RWPE1 (cell line): ENCODE data around the gene SLC29A4.
"Not testable (repeated sequence)": the region's sequence is repeated elsewhere in the genome, so short reads cannot be mapped to it uniquely, and the experiment has no call there.

Experiments used
- CTCF ChIA-PET: fragments of 350-600 bp; sonication (Branson Sonifier 250); formaldehyde crosslinking; extraction: SDS; loops from one replicate; lab custom pipeline; 2021; lab: Yijun Ruan, JAX
- POLR2A ChIA-PET: fragments of 400-600 bp; formaldehyde crosslinking; extraction: SDS; loops from one replicate; lab custom pipeline; 2020; ENCODE audit warnings: antibody characterized with exemption; ENCODE audit not compliant: low non-redundant PET; lab: Yijun Ruan, JAX
- DNase-seq: peaks from one replicate; pipeline ENCODE4 v3.0.0; 2012; ENCODE audit warnings: low spot score
- H3K27ac ChIP-seq: fragments of 450-650 bp; 2 replicates; pipeline ENCODE4 v1.5.1; 2017
- CTCF ChIP-seq: fragments of 450-650 bp; conservative IDR thresholded peaks from 2 replicates; pipeline ENCODE4 v1.5.1; 2017; ENCODE audit warnings: low read depth, mild to moderate bottlenecking

Gene SLC29A4

GRCh38 chr7:5255832-5256231 is 26.9 kb upstream of the SLC29A4 start:
- no peak for TF ChIP-seq CTCF
- ChIA-PET CTCF (no interaction called here), POLR2A (no interaction called here)

GRCh38 chr7:5260530-5261068 is 22.1 kb upstream of the SLC29A4 start:
- DNase-seq, CTCF ChIA-PET, H3K27ac ChIP-seq, POLR2A ChIA-PET: not testable (repeated sequence)

More at GRCh38 chr7:5255832-5256231, 26.9 kb upstream of the SLC29A4 start:
- H3K27ac ChIP-seq: no peak overlapping the region; the same call in 1 of the 2 replicates
- no peak for DNase-seq

GRCh38 chr7:5263066-5263465 is 19.7 kb upstream of the SLC29A4 start:
- POLR2A ChIA-PET, CTCF ChIA-PET, H3K27ac ChIP-seq, DNase-seq: not testable (repeated sequence)

- H3K27ac ChIP-seq: no peak overlapping the region
- DNase-seq: no peak
- POLR2A ChIA-PET: no interaction called here
- no peak for TF ChIP-seq CTCF
- CTCF ChIA-PET: interaction anchor here (0.6 kb wide), 2 partner anchors 34 to 436 kb away, joined by 3 to 4 read pairs; no protein-coding TSS in a partner anchor
Observed at GRCh38 chr7:5265320-5266190, 17.2 kb upstream of the SLC29A4 start.

GRCh38 chr7:5266191-5267028 is 16.3 kb upstream of the SLC29A4 start:
- H3K27ac ChIP-seq: no peak overlapping the region
- ChIA-PET POLR2A (no interaction called here), CTCF (interaction anchor here (0.6 kb wide), 2 partner anchors 35 to 437 kb away, joined by 3 to 4 read pairs; no protein-coding TSS in a partner anchor)
- no peak for DNase-seq
- TF ChIP-seq CTCF: no peak

GRCh38 chr7:5267829-5268228 is 14.9 kb upstream of the SLC29A4 start:
- POLR2A ChIA-PET, DNase-seq, H3K27ac ChIP-seq: not testable (repeated sequence)
- CTCF ChIA-PET: interaction anchor here (0.6 kb wide), 1 partner anchor 199 kb away, joined by 3 read pairs; no protein-coding TSS in a partner anchor

GRCh38 chr7:5269992-5270657 is 12.6 kb upstream of the SLC29A4 start:
- DNase-seq, H3K27ac ChIP-seq, POLR2A ChIA-PET: not testable (repeated sequence)
- CTCF ChIA-PET: interaction anchor here (0.6 kb wide), 1 partner anchor 120 kb away, joined by 4 read pairs; no protein-coding TSS in a partner anchor

GRCh38 chr7:5270788-5271187 is 12.0 kb upstream of the SLC29A4 start:
- CTCF ChIA-PET: no interaction called here
- DNase-seq: no peak
- POLR2A ChIA-PET: no interaction called here
- no peak for TF ChIP-seq CTCF
- H3K27ac ChIP-seq: no peak overlapping the region

- CTCF ChIA-PET, DNase-seq, H3K27ac ChIP-seq, POLR2A ChIA-PET: not testable (repeated sequence)
Observed at GRCh38 chr7:5273831-5274405, 8.8 kb upstream of the SLC29A4 start.
